Osteocyte (in vitro differentiated cells): ENCODE results near the gene ITGB5. TPM values are rescaled to one million over a fixed set of nuclear protein-coding genes. Genes with fewer than 3 reads are reported as not detected.

Source experiments
- DNase-seq: peaks from one replicate; pipeline ENCODE4 v3.0.0; 2021; ENCODE audit warnings: mixed read lengths; ENCODE audit not compliant: unreplicated experiment; ENCODE audit errors: extremely low spot score
- H3K27ac Mint-ChIP-seq: one replicate; pipeline ENCODE4 v1.8.0; 2021; ENCODE audit warnings: mild to moderate bottlenecking, mixed read lengths; ENCODE audit not compliant: unreplicated experiment
- H3K27me3 Mint-ChIP-seq: one replicate; pipeline ENCODE4 v1.8.0; 2021; ENCODE audit warnings: mixed read lengths; ENCODE audit not compliant: unreplicated experiment
- H3K36me3 Mint-ChIP-seq: one replicate; pipeline ENCODE4 v1.8.0; 2021; ENCODE audit warnings: mixed read lengths; ENCODE audit not compliant: unreplicated experiment
- H3K4me1 Mint-ChIP-seq: one replicate; pipeline ENCODE4 v1.8.0; 2021; ENCODE audit warnings: mixed read lengths; ENCODE audit not compliant: unreplicated experiment
- H3K4me3 Mint-ChIP-seq: one replicate; pipeline ENCODE4 v1.8.0; 2021; ENCODE audit warnings: mild to moderate bottlenecking, moderate library complexity, mixed read lengths; ENCODE audit not compliant: unreplicated experiment
- H3K9me3 Mint-ChIP-seq: one replicate; pipeline ENCODE4 v1.8.0; 2021; ENCODE audit warnings: mixed read lengths; ENCODE audit not compliant: unreplicated experiment
- CTCF ChIP-seq: fragments of 200-600 bp; sonication (generic); IDR thresholded peaks from 2 replicates; pipeline ENCODE4 v1.5.0; 2021; ENCODE audit warnings: antibody characterized with exemption, mild to moderate bottlenecking, moderate library complexity
- long read RNA-seq: library from polyadenylated mRNA; unstranded; transcript quantifications from one replicate; pipeline ENCODE4 v2.0.0, GENCODE V29; 2021
- total RNA-seq: library from RNA; stranded (reverse); gene quantifications from 2 replicates; pipeline ENCODE4 v1.2.1, GENCODE V29; 2021

The ITGB5 gene
- 419 and 441 TPM in 2 replicates for total RNA-seq
- long read RNA-seq, full-length matches to known transcripts: 42 of 245 reads
- long read RNA-seq, partial matches to known transcripts: 175 of 245 reads
- long read RNA-seq, other reads (novel, unspliced or antisense): 28 of 245 reads

- TF ChIP-seq CTCF: no peak
- no peaks in the 10 kb centered on the region for H3K27me3 Mint-ChIP-seq
Measured at GRCh38 chr3:124887177-124887931, at the start of gene ITGB5. ITGB5 (minus strand) TSS chr3:124887365; CDS start chr3:124887000, 365 bp downstream.

GRCh38 chr3:124935794-124936542, 48.8 kb upstream of the ITGB5 start:
- DNase-seq: no peak
- Mint-ChIP-seq H3K27ac (no peak overlapping the region), H3K4me1 (no peaks in the 10 kb centered on the region), H3K4me3 (no peak overlapping the region), H3K9me3 (no peaks in the 10 kb centered on the region), H3K27me3 (no peaks in the 10 kb centered on the region), H3K36me3 (no peaks in the 10 kb centered on the region)
- TF ChIP-seq CTCF: no peak

More at GRCh38 chr3:124887177-124887931, at the start of gene ITGB5:
- Mint-ChIP-seq H3K9me3 (no peaks in the 10 kb centered on the region), H3K4me3 (peak within 1 kb of the TSS; percentile 84), H3K4me1 (peaks cover 39% of the 10 kb centered on the region), H3K27ac (peak within 1 kb of the TSS; percentile 92), H3K36me3 (peaks cover 9% of the 10 kb centered on the region)
- peak; percentile 93 for DNase-seq

- DNase-seq: no peak
- no peaks in the 10 kb centered on the region for H3K4me1 Mint-ChIP-seq
- no peaks in the 10 kb centered on the region for H3K36me3 Mint-ChIP-seq
- TF ChIP-seq CTCF: no peak
- no peak overlapping the region for H3K27ac Mint-ChIP-seq
- no peaks in the 10 kb centered on the region for H3K27me3 Mint-ChIP-seq
- H3K4me3 Mint-ChIP-seq: no peak overlapping the region
- no peaks in the 10 kb centered on the region for H3K9me3 Mint-ChIP-seq
Measured at GRCh38 chr3:124935264-124935663, 48.1 kb upstream of the ITGB5 start.

- no peak for TF ChIP-seq CTCF
- Mint-ChIP-seq H3K4me3 (no peak within 1 kb of the TSS), H3K27ac (no peak within 1 kb of the TSS), H3K27me3 (no peaks in the 10 kb centered on the region), H3K36me3 (no peaks in the 10 kb centered on the region), H3K9me3 (no peaks in the 10 kb centered on the region), H3K4me1 (no peaks in the 10 kb centered on the region)
- no peak for DNase-seq
Measured at GRCh38 chr3:124934577-124934976, 47.4 kb upstream of the ITGB5 start, which contains the start of gene MUC13. MUC13 (minus strand) TSS chr3:124934751; CDS start chr3:124934712, 39 bp downstream.
